NB4 (cell line): Measurements from ENCODE around the gene CARMIL1.

Experiments
- TF ChIP-seq, protein P1 (sequence below): IDR thresholded peaks from one replicate; pipeline ENCODE4 v1.5.1; 2012; ENCODE audit warnings: low read depth, low read length
- TF ChIP-seq, protein P2 (sequence below): IDR thresholded peaks from 2 replicates; pipeline ENCODE4 v1.6.1; 2011; ENCODE audit warnings: low read depth, low read length

DNA sequence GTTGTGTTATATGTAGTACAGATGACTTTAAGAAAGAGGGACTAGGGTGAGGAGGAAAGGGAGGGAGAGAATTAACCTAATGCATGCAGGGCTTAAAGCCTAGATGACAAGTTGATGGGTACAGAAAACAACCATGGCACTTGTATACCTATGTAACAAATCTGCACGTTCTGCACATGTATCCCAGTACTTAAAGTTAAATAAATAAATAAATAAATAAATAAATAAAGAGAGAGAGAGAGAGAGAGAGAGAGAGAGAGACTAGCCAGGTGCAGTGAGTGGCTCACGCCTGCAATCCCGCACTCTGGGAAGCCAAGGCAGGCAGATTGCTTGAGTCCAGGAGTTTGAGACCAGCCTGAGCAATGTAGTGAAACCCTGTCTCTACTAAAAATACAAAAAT lies 11.5 kb upstream of the CARMIL1 start:
- TF ChIP-seq, protein P1, sequence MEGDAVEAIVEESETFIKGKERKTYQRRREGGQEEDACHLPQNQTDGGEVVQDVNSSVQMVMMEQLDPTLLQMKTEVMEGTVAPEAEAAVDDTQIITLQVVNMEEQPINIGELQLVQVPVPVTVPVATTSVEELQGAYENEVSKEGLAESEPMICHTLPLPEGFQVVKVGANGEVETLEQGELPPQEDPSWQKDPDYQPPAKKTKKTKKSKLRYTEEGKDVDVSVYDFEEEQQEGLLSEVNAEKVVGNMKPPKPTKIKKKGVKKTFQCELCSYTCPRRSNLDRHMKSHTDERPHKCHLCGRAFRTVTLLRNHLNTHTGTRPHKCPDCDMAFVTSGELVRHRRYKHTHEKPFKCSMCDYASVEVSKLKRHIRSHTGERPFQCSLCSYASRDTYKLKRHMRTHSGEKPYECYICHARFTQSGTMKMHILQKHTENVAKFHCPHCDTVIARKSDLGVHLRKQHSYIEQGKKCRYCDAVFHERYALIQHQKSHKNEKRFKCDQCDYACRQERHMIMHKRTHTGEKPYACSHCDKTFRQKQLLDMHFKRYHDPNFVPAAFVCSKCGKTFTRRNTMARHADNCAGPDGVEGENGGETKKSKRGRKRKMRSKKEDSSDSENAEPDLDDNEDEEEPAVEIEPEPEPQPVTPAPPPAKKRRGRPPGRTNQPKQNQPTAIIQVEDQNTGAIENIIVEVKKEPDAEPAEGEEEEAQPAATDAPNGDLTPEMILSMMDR: no peak
- TF ChIP-seq, protein P2, sequence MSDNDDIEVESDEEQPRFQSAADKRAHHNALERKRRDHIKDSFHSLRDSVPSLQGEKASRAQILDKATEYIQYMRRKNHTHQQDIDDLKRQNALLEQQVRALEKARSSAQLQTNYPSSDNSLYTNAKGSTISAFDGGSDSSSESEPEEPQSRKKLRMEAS: no peak
